Thyroid gland (tissue), 4 donors: Measurements from ENCODE around the gene EXD3.

Source experiments
- CTCF ChIP-seq, 6 experiments: fragments of 200-600 bp in 3 of 6; fragments of 450-650 bp in 3 of 6; sonication (generic) in 3 of 6; IDR thresholded peaks; one replicate each; pipeline ENCODE4 v1.5.1; 2016 to 2019; ENCODE audit warnings: antibody characterized with exemption in 6 of 6, mild to moderate bottlenecking in 2 of 6, inconsistent platforms in 1 of 6, moderate library complexity in 1 of 6
- POLR2A ChIP-seq, 2 donors: fragments of 450-650 bp; IDR thresholded peaks; one replicate each; pipeline ENCODE4 v1.6.1; 2017; ENCODE audit warnings: antibody characterized with exemption in 2 of 2, mild to moderate bottlenecking in 2 of 2, moderate library complexity in 1 of 2

- TF ChIP-seq CTCF (IDR thresholded peaks at IDR 0.05) (no peak), POLR2A (IDR thresholded peaks at IDR 0.05) (no peak)
Measured at GRCh38 chr9:137448602-137448962, 25.6 kb upstream of the EXD3 start.
